Measurements from ENCODE around the gene ZC3H12D.

DNA sequence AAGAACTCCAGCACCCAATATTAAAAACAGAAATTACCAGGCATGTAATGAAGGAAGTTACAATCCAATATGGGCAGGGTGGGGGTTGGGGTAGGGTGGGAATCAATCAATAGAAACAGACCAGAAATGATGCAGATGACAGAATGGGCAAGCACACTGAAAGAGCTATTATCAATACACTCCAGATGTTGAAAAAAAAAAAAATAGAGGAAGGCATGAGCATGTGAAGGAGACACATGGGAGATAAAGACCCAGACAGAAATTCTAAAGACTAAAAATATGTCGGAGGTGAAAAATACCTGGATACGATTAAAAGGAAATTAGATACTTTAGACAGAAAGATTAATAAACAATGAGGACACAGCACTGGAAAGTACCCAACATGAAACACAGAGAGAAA, 19.1 kb upstream of the ZC3H12D start:
- TF ChIP-seq, protein P1, sequence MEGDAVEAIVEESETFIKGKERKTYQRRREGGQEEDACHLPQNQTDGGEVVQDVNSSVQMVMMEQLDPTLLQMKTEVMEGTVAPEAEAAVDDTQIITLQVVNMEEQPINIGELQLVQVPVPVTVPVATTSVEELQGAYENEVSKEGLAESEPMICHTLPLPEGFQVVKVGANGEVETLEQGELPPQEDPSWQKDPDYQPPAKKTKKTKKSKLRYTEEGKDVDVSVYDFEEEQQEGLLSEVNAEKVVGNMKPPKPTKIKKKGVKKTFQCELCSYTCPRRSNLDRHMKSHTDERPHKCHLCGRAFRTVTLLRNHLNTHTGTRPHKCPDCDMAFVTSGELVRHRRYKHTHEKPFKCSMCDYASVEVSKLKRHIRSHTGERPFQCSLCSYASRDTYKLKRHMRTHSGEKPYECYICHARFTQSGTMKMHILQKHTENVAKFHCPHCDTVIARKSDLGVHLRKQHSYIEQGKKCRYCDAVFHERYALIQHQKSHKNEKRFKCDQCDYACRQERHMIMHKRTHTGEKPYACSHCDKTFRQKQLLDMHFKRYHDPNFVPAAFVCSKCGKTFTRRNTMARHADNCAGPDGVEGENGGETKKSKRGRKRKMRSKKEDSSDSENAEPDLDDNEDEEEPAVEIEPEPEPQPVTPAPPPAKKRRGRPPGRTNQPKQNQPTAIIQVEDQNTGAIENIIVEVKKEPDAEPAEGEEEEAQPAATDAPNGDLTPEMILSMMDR (IDR thresholded peaks at IDR 0.05) = no peak
- TF ChIP-seq EZH2 (IDR thresholded peaks at IDR 0.05; ENCODE audit: borderline replicate concordance, insufficient read depth, low read depth, low read length, poor library complexity, severe bottlenecking) = no peak

All from B cell (primary cell).